Measurements from ENCODE around the gene GRB10.

The GRB10 gene

GRCh38 chr7:50707236-50708006 lies 75.3 kb downstream of the GRB10 start:
- H3K4me3 ChIP-seq (ENCODE audit: low read depth, low read length): no peak overlapping the region
- no peak for DNase-seq (ENCODE audit: low read depth)

GRCh38 chr7:50706469-50706937 lies 76.2 kb downstream of the GRB10 start:
- no peak for DNase-seq (ENCODE audit: low read depth)
- H3K4me3 ChIP-seq (ENCODE audit: low read depth, low read length): no peak overlapping the region

GRCh38 chr7:50704844-50705243 lies 77.9 kb downstream of the GRB10 start:
- no peak overlapping the region for H3K4me3 ChIP-seq (ENCODE audit: low read depth, low read length)
- DNase-seq (ENCODE audit: low read depth): no peak

- no peak overlapping the region for H3K4me3 ChIP-seq (ENCODE audit: low read depth, low read length)
- DNase-seq (ENCODE audit: low read depth): no peak
These were observed 79.0 kb downstream of the GRB10 start for GRCh38 chr7:50703654-50704053.

- H3K4me3 ChIP-seq (ENCODE audit: low read depth, low read length): no peak overlapping the region
- DNase-seq (ENCODE audit: low read depth): no peak
These were observed 83.6 kb downstream of the GRB10 start for GRCh38 chr7:50699143-50699542.

- no peak for DNase-seq (ENCODE audit: low read depth)
- H3K4me3 ChIP-seq (ENCODE audit: low read depth, low read length): no peak overlapping the region
These were observed 84.9 kb downstream of the GRB10 start for GRCh38 chr7:50697748-50698147.

- DNase-seq (ENCODE audit: low read depth): no peak
- no peak overlapping the region for H3K4me3 ChIP-seq (ENCODE audit: low read depth, low read length)
These were observed 85.7 kb downstream of the GRB10 start for GRCh38 chr7:50696810-50697582.

GRCh38 chr7:50695026-50695425 lies 87.7 kb downstream of the GRB10 start:
- no peak overlapping the region for H3K4me3 ChIP-seq (ENCODE audit: low read depth, low read length)
- no peak for DNase-seq (ENCODE audit: low read depth)

- H3K4me3 ChIP-seq (ENCODE audit: low read depth, low read length): no peak overlapping the region
- no peak for DNase-seq (ENCODE audit: low read depth)
These were observed 89.1 kb downstream of the GRB10 start for GRCh38 chr7:50693455-50694130.

GRCh38 chr7:50690541-50691011 lies 92.1 kb downstream of the GRB10 start:
- no peak overlapping the region for H3K4me3 ChIP-seq (ENCODE audit: low read depth, low read length)
- DNase-seq (ENCODE audit: low read depth): peak; percentile 56

GRCh38 chr7:50688226-50688590 lies 94.5 kb downstream of the GRB10 start:
- H3K4me3 ChIP-seq (ENCODE audit: low read depth, low read length): no peak overlapping the region
- DNase-seq (ENCODE audit: low read depth): no peak

- DNase-seq (ENCODE audit: low read depth): peak; percentile 84
- H3K4me3 ChIP-seq (ENCODE audit: low read depth, low read length): no peak overlapping the region
These were observed 95.0 kb downstream of the GRB10 start for GRCh38 chr7:50687575-50688225.

- H3K4me3 ChIP-seq (ENCODE audit: low read depth, low read length): no peak overlapping the region
- DNase-seq (ENCODE audit: low read depth): no peak
These were observed 95.6 kb downstream of the GRB10 start for GRCh38 chr7:50687096-50687495.

GRCh38 chr7:50685135-50686065 lies 97.3 kb downstream of the GRB10 start:
- H3K4me3 ChIP-seq (ENCODE audit: low read depth, low read length): no peak overlapping the region
- DNase-seq (ENCODE audit: low read depth): no peak

GRCh38 chr7:50684713-50685075 lies 98.0 kb downstream of the GRB10 start:
- DNase-seq (ENCODE audit: low read depth): no peak
- no peak overlapping the region for H3K4me3 ChIP-seq (ENCODE audit: low read depth, low read length)

GRCh38 chr7:50684011-50684712 lies 98.5 kb downstream of the GRB10 start:
- H3K4me3 ChIP-seq (ENCODE audit: low read depth, low read length): no peak overlapping the region
- no peak for DNase-seq (ENCODE audit: low read depth)

- DNase-seq (ENCODE audit: low read depth): no peak
- no peak overlapping the region for H3K4me3 ChIP-seq (ENCODE audit: low read depth, low read length)
These were observed 100.1 kb downstream of the GRB10 start for GRCh38 chr7:50682573-50682972.

GRCh38 chr7:50682079-50682478 lies 100.6 kb downstream of the GRB10 start:
- H3K4me3 ChIP-seq (ENCODE audit: low read depth, low read length): no peak overlapping the region
- DNase-seq (ENCODE audit: low read depth): no peak
